HepG2 (cell line): ENCODE data around the gene CSMD2. TPM values are rescaled to one million over a fixed set of nuclear protein-coding genes. Genes with fewer than 3 reads are reported as not detected.

Experiments used
- ATAC-seq: fragments of 200-7000 bp; cut with Tn5 transposase; 3 replicates; pipeline ENCODE4 v1.9.1; 2020; ENCODE audit warnings: mild to moderate bottlenecking, moderate library complexity
- BruUV-seq: library from RNA; stranded (reverse); fragments of 400-500 nt; replicated peaks from 2 replicates; lab custom pipeline; 2021; lab: Mats Ljungman, UMichigan
- CTCF ChIA-PET: fragments of 300-600 bp; formaldehyde crosslinking; extraction: SDS; loops from one replicate; lab custom pipeline; 2021; ENCODE audit warnings: low total read pairs, inconsistent platforms, low intra/inter-chr PET ratio; lab: Yijun Ruan, JAX
- POLR2A ChIA-PET: fragments of 350-600 bp; sonication (Branson Sonifier 250); formaldehyde crosslinking; loops from one replicate; lab custom pipeline; 2020; ENCODE audit warnings: antibody characterized with exemption, inconsistent platforms; lab: Yijun Ruan, JAX
- DNase-seq: peaks from one replicate; pipeline ENCODE4 v3.0.0-alpha.2; 2015; ENCODE audit warnings: low spot score
- FAIRE-seq: peaks from 3 replicates; lab custom pipeline; 2011; peaks lifted over from hg19 to GRCh38; lab: Jason Lieb, UNC
- H2AFZ ChIP-seq: one replicate; pipeline ENCODE4 v1.6.1; 2011; ENCODE audit warnings: low read length, inconsistent platforms
- H3K27ac ChIP-seq: fragments of 300-600 bp; 3 replicates; pipeline ENCODE4 v1.8.0; 2011; ENCODE audit warnings: mixed run types, mild to moderate bottlenecking, mixed read lengths, low read length, inconsistent platforms; ENCODE audit not compliant: insufficient read depth; ENCODE audit errors: extremely low read length
- H3K27me3 ChIP-seq, 2 experiments: fragments of 200-600 bp in 1 of 2; 2 replicates in 1 of 2; 3 replicates in 1 of 2; pipeline versions ENCODE4 v1.6.0 to v1.8.0; 2011; ENCODE audit warnings: low read length in 2 of 2, mild to moderate bottlenecking in 2 of 2, moderate library complexity in 2 of 2, inconsistent platforms in 1 of 2; ENCODE audit not compliant: insufficient read depth in 2 of 2, control insufficient read depth in 1 of 2
- H3K36me3 ChIP-seq, 2 experiments: fragments of 200-600 bp in 1 of 2; replicated peaks in 1 of 2; 2 replicates in 1 of 2; 3 replicates in 1 of 2; pipeline versions ENCODE4 v1.5.1 to v1.8.0; 2011; ENCODE audit warnings: low read length in 2 of 2, inconsistent platforms in 1 of 2; ENCODE audit not compliant: insufficient read depth in 2 of 2, control insufficient read depth in 1 of 2
- H3K4me1 ChIP-seq: 2 replicates; pipeline ENCODE4 v1.5.1; 2012; ENCODE audit warnings: low read length, inconsistent platforms; ENCODE audit not compliant: insufficient read depth
- H3K4me2 ChIP-seq: 2 replicates; pipeline ENCODE4 v1.6.0; 2011; ENCODE audit warnings: low read depth, low read length, inconsistent platforms
- H3K4me3 ChIP-seq, 3 experiments: fragments of 200-600 bp in 1 of 3; sonication (generic), shearing (Covaris generic) in 1 of 3; replicated peaks in 1 of 3; 2 replicates each; pipeline ENCODE4 v1.5.1; 2011 to 2016; ENCODE audit warnings: low read length in 3 of 3, inconsistent platforms in 2 of 3, low read depth in 2 of 3, mild to moderate bottlenecking in 2 of 3, control low read depth in 1 of 3, mixed read lengths in 1 of 3; ENCODE audit not compliant: insufficient read depth in 1 of 3
- H3K79me2 ChIP-seq: one replicate; pipeline ENCODE4 v1.6.1; 2011; ENCODE audit warnings: low read length, inconsistent platforms; ENCODE audit not compliant: insufficient read depth
- H3K9ac ChIP-seq: 2 replicates; pipeline ENCODE4 v1.6.0; 2011; ENCODE audit warnings: mild to moderate bottlenecking, low read depth, low read length, inconsistent platforms; ENCODE audit not compliant: insufficient read depth
- H3K9me3 ChIP-seq: 2 replicates; pipeline ENCODE4 v1.5.1; 2012; ENCODE audit warnings: mild to moderate bottlenecking, low read length
- H4K20me1 ChIP-seq: 2 replicates; pipeline ENCODE4 v1.6.0; 2011; ENCODE audit warnings: inconsistent platforms, mild to moderate bottlenecking, low read length, moderate library complexity; ENCODE audit not compliant: insufficient read depth
- ELF1 ChIP-seq: sonication (generic); formaldehyde crosslinking; IDR thresholded peaks from 2 replicates; pipeline ENCODE4 v1.4.0; 2020; ENCODE audit warnings: missing genetic modification reagents
- FIP1L1 ChIP-seq: fragments of 200-400 bp; formaldehyde crosslinking; IDR thresholded peaks from 2 replicates; pipeline ENCODE4 v1.6.1; 2018; ENCODE audit warnings: low read depth, mild to moderate bottlenecking, low read length, moderate library complexity, borderline replicate concordance; ENCODE audit not compliant: insufficient read depth
- GABPB1 ChIP-seq: IDR thresholded peaks from 2 replicates; pipeline ENCODE4 v1.6.1; 2016; ENCODE audit warnings: mild to moderate bottlenecking, missing genetic modification reagents, moderate library complexity, missing compliant biosample characterization
- HDAC2 ChIP-seq: sonication (generic); formaldehyde crosslinking; IDR thresholded peaks from 2 replicates; pipeline ENCODE4 v1.4.0; 2020; ENCODE audit warnings: missing genetic modification reagents
- HNRNPUL1 ChIP-seq: fragments of 200-400 bp; formaldehyde crosslinking; IDR thresholded peaks from 2 replicates; pipeline ENCODE4 v1.6.1; 2017; ENCODE audit warnings: low read depth, mild to moderate bottlenecking, low read length, moderate library complexity
- MXD1 ChIP-seq: sonication (generic); formaldehyde crosslinking; IDR thresholded peaks from 2 replicates; pipeline ENCODE4 v1.4.0; 2020; ENCODE audit warnings: mild to moderate bottlenecking, missing genetic modification reagents
- RFXAP ChIP-seq: sonication (generic); formaldehyde crosslinking; IDR thresholded peaks from 2 replicates; pipeline ENCODE4 v1.4.0; 2020; ENCODE audit warnings: missing genetic modification reagents, borderline replicate concordance
- RXRB ChIP-seq: IDR thresholded peaks from 2 replicates; pipeline ENCODE4 v1.6.1; 2016; ENCODE audit warnings: borderline replicate concordance, missing genetic modification reagents, missing compliant biosample characterization
- SETDB1 ChIP-seq: sonication (generic); formaldehyde crosslinking; IDR thresholded peaks from 2 replicates; pipeline ENCODE4 v1.5.1; 2020; ENCODE audit warnings: missing genetic modification reagents, mild to moderate bottlenecking, borderline replicate concordance
- SNRNP70 ChIP-seq: fragments of 200-400 bp; formaldehyde crosslinking; IDR thresholded peaks from 2 replicates; pipeline ENCODE4 v1.6.1; 2017; ENCODE audit warnings: mild to moderate bottlenecking, low read depth, low read length, moderate library complexity
- ZNF101 ChIP-seq: sonication (generic); formaldehyde crosslinking; IDR thresholded peaks from 2 replicates; pipeline ENCODE4 v1.4.0; 2020; ENCODE audit warnings: mild to moderate bottlenecking, low read depth, missing genetic modification reagents, borderline replicate concordance
- ZNF260 ChIP-seq: sonication (generic); formaldehyde crosslinking; IDR thresholded peaks from 2 replicates; pipeline ENCODE4 v1.4.0; 2020; ENCODE audit warnings: missing genetic modification reagents, low read depth, mild to moderate bottlenecking, borderline replicate concordance
- ZNF558 ChIP-seq: sonication (generic); formaldehyde crosslinking; IDR thresholded peaks from 2 replicates; pipeline ENCODE4 v1.9.0; 2022; ENCODE audit warnings: mild to moderate bottlenecking, missing genetic modification reagents, borderline replicate concordance
- ZNF879 ChIP-seq: sonication (generic); formaldehyde crosslinking; IDR thresholded peaks from 2 replicates; pipeline ENCODE4 v1.8.1; 2023; ENCODE audit warnings: missing genetic modification reagents
- ZUFSP ChIP-seq: sonication (generic); formaldehyde crosslinking; IDR thresholded peaks from 2 replicates; pipeline ENCODE4 v1.9.0; 2021; ENCODE audit warnings: missing genetic modification reagents, mild to moderate bottlenecking, borderline replicate concordance
- WGBS: methylation state at CpG from one replicate; pipeline ENCODE4 v1.1.6; 2017; ENCODE audit warnings: low lambda C conversion rate; 5-methylcytosine and 5-hydroxymethylcytosine counted together
- in situ Hi-C: cut with HindIII; loops from 2 replicates; pipeline ENCODE4 v1.10.0; 2017; ENCODE audit warnings: low pct_unique_long_range_greater_than_20kb; ENCODE audit not compliant: extremely low pct_ligation_motif_present
- intact Hi-C: fragments of 100-400 bp; cut with micrococcal nuclease; formaldehyde crosslinking; loops from one replicate; pipeline ENCODE4 v1.10.0; 2022; ENCODE audit not compliant: unreplicated experiment
- polyA plus RNA-seq, 8 experiments: library from polyadenylated mRNA; depleted of rRNA in 3 of 8; stranded (reverse) in 7 of 8; unstranded in 1 of 8; fragments of >200 nt; fragmentation: Illumina TruSeq in 4 of 8; extraction: Trizol in 4 of 8; gene quantifications; 2 replicates each; pipeline versions ENCODE4 v1.2.1 to v1.2.3, GENCODE V29; 2011 to 2016; ENCODE audit warnings: low read depth in 4 of 8, missing spikeins in 1 of 8, mixed read lengths in 1 of 8; ENCODE audit not compliant: insufficient read depth in 1 of 8
- total RNA-seq, 5 experiments: library from RNA; depleted of rRNA; stranded (reverse); fragments of >200 nt; fragmentation: Illumina TruSeq; extraction: Trizol; gene quantifications; 2 replicates each; pipeline ENCODE4 v1.2.3, GENCODE V29; 2016; ENCODE audit warnings: low read depth in 1 of 5

CSMD2 gene
- total and polyA plus RNA-seq, 2 of the 13 experiments (the other 11 are each of a cell fraction or from before 2014, with no cell fraction given), result not detected

GRCh38 chr1:33519240-33519884 is 645.7 kb downstream of the CSMD2 start (continued):
- no peak for TF ChIP-seq SETDB1 (CRISPR knock-in tag)
- no peak for TF ChIP-seq SNRNP70

GRCh38 chr1:33517596-33518250 is 647.3 kb downstream of the CSMD2 start:
- H4K20me1 ChIP-seq, result no peaks in the 10 kb centered on the region
- no TSS peak for BruUV-seq
- no peaks in the 10 kb centered on the region for H3K9me3 ChIP-seq
- in situ Hi-C loops, result no loop called here
- no peak overlapping the region for H3K27ac ChIP-seq
- POLR2A ChIA-PET, result no interaction called here
- FAIRE-seq, result no peak
- no peaks in the 10 kb centered on the region for H3K79me2 ChIP-seq
- TF ChIP-seq ZNF879 (CRISPR knock-in tag), result no peak
- TF ChIP-seq RFXAP (CRISPR knock-in tag), result no peak
- no peak for TF ChIP-seq FIP1L1
- no peak for TF ChIP-seq MXD1 (CRISPR knock-in tag)
- TF ChIP-seq ELF1 (CRISPR knock-in tag), result no peak
- TF ChIP-seq ZNF558 (CRISPR knock-in tag), result no peak
- TF ChIP-seq HNRNPUL1, result no peak
- no peak for TF ChIP-seq ZUFSP (CRISPR knock-in tag)
- TF ChIP-seq ZNF101, result no peak
- TF ChIP-seq ZNF260, result no peak
- TF ChIP-seq GABPB1 (CRISPR knock-in tag), result no peak
- TF ChIP-seq HDAC2 (CRISPR knock-in tag), result no peak
- TF ChIP-seq RXRB, result no peak
- no peaks in the 10 kb centered on the region for H3K4me1 ChIP-seq
- no peak for ATAC-seq
- peaks cover 2 to 46% of the 10 kb centered on the region in 2 experiments; a peak in 4 of 5 replicates for H3K27me3 ChIP-seq
- no peak overlapping the region for H3K4me2 ChIP-seq
- no peak overlapping the region for H2AFZ ChIP-seq
- H3K36me3 ChIP-seq, result no peaks in the 10 kb centered on the region
- CTCF ChIA-PET, result no interaction called here
- H3K4me3 ChIP-seq, result no peak overlapping the region
- 14% methylated on average over 3 of the region's 12 CpGs for WGBS
- intact Hi-C loops, result no loop called here
- no peak for DNase-seq
- H3K9ac ChIP-seq, result no peak overlapping the region
